NCI-H2227 (cell line): ENCODE measurements around the gene OBI1.

Experiments used
- DNase-seq: peaks from one replicate; lab custom pipeline; 2025; ENCODE audit not compliant: unreplicated experiment; lab: John Stamatoyannopoulos, UW

OBI1 gene

DNA sequence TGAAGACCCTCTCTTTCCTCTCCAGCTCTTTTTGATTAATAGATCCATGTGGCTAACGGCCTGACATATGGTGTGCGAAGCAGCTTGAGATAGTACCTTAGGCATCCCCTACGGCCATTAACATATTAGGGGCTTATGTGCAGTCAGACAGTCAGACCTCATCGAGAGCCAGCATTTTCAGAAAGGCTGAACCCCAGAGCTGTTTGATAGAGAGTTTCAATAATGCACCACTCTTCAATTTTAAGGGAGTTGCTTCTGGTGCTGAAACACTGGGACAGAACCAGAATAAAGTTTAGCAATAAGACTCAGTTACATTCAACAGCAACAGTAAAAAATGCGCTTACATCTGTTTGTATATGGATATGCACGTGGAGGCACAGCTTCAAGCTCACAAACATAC, 66.4 kb downstream of the OBI1 start:
- no peak for DNase-seq

DNA sequence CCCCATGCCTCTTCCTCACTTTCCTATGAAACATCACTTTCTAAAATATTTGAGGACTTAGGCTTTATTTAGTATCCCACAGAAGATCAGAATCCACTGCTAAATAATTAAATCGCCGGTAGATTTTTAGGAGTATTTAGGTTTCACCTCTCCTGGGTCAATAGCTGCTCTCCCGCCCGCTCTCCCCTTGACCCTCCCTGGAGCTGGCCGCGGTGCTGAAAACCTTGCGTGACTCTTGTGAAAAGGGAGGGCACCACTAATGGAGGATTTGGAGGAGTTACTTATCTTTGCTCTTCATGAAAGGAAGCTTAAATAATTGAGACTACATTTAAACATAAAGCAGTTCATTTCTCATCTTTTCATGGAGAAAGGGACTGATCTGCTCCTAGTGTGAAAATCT, 69.7 kb downstream of the OBI1 start:
- no peak for DNase-seq

DNA sequence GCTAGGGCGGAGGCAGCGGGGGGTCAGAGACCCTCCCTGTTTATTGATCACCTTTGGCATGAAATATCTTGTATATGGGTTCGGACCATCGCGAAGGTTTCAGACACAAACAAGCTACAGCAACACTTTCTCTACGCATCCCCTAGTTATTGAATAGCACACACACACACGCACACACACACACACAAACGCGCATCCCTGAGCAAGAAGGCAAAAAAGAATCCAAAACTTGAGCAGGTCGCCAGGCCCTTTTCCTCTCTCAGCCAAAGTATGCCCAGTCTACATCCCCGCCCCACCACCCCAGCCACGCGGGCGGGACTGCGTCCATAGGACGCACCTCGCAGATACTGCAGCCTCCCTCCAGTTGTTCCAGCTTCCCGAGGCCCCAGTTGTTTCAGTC, 71.6 kb downstream of the OBI1 start:
- no peak for DNase-seq

DNA sequence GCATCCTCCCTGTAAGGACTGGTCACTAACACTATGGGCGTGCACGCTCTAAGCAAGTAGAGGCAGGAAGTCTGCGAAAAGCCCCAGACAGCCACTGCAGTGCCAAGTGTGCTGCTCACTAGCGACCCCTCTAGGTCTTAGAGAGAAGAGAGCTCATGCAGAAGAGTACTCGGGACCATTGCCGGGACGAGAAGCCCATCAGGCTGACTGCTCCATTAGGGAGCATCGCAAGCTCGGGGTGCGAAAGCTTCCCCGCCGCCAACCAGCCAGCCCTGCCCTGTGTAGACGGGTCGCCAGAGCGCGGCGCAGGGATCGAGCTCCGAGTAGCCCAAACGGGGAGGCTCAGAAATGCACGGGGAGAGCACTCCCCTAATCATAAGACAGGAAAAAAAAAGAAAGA, 72.2 kb downstream of the OBI1 start:
- DNase-seq, result no peak

DNA sequence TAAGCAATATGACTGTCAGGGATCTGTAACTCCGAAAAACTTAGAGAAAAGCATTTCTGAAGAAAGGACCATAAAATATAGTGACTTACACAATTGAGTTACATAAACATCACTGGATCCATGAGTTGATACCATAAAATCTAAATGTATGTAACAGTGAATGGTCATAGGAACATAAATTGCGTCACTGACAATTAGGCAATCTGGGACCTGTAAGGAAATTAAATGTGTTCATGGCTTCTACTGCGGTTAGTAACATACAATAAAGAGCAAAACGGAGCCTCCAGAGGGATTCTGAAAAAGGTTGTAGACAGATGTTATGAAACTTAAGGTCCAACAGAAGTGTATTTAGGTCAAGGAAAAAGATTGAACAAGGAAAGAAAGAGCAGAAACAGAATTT, 82.7 kb downstream of the OBI1 start:
- DNase-seq, result no peak

- DNase-seq, result no peak
Observed at GRCh38 chr13:78572459-78572858, 86.5 kb downstream of the OBI1 start.

DNA sequence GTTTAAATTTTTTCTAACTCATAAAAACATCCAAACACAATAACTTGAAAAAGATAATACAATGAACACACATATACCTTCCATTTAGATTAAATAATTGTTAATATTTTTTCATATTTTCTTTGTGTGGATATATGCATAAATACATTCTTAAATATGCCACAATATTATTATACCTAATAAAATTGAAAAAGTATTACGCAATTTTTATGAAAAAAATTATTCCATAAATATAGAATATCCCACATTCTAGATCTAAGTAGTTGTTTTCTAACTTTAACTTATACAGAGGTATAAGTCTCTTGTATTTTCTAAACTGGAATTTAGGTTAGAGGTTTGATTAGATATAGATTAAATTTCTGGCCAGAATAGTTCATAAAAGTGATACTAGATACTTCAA, 89.9 kb downstream of the OBI1 start:
- no peak for DNase-seq

DNA sequence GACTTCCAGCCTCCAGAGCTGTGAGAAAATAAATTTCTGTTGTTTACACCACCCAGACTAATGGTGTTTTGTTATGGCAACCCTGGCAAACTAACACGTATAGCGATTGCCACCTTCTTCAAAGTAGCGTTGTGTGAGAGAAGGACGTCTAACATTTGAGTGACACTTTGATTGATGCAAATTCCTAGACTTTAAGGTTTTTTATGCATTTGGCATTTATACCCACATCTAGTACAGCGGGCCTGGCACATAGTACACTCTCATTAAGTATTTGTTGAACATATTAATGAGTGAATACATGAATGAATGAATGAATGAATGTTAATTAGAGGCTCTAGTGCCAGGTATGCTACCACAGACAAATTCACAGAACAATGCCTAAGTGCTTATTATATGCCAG, 92.3 kb downstream of the OBI1 start:
- no peak for DNase-seq
